OCI-LY3 (cell line): ENCODE measurements around the gene NRP1.

Experiments
- EZH2phosphoT487 ChIP-seq: fragments of 200-600 bp; shearing (Covaris generic); IDR thresholded peaks from 2 replicates; pipeline ENCODE4 v1.6.1; 2018; ENCODE audit warnings: antibody characterized with exemption, mixed run types, low read depth
- TF ChIP-seq, protein P1 (sequence below): fragments of 200-600, 300-600 bp; sonication (generic); IDR thresholded peaks from 2 replicates; pipeline ENCODE4 v1.5.1; 2014; ENCODE audit warnings: antibody characterized with exemption, low read length, low read depth

DNA sequence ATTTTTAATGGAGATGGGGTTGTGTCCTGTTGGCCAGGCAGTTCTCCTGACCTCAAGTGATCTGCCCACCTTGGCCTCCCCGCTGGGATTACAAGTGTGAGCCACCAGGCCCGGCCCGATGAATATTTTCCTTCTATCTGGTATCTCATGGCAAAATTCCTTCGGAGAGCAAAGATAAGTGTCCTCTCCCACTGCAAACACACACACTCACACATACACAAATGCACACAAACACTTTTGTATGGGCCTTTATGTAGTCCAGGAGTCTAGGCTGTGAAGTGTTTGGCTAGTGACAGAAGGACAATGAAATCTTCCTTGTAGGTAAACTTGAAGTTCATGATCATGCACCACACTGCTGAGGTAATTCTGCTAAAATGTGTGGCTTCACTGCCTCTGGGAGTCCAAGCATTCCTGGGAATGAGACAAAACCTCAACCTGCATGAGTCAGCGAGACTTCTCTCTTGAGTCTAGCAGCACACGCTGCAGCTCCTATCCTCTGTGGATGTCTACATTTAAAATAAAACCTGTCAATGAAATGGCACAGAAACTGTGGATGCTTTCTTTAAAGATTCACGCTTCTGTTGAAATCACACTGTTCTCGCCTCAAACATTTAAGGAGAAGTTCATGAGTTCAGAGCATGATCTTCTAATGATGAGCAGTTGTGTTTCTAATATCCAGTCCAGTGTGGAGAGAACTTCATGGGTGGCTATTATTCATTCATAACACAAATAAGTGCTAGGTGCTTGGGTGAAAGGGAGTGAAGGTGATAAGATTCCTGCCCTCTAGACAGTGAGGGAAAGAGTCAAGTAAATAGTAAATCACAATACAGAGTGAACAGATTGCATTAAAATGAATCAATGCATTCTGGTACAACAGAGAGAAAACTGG lies 96.5 kb downstream of the NRP1 start:
- TF ChIP-seq, protein P1, sequence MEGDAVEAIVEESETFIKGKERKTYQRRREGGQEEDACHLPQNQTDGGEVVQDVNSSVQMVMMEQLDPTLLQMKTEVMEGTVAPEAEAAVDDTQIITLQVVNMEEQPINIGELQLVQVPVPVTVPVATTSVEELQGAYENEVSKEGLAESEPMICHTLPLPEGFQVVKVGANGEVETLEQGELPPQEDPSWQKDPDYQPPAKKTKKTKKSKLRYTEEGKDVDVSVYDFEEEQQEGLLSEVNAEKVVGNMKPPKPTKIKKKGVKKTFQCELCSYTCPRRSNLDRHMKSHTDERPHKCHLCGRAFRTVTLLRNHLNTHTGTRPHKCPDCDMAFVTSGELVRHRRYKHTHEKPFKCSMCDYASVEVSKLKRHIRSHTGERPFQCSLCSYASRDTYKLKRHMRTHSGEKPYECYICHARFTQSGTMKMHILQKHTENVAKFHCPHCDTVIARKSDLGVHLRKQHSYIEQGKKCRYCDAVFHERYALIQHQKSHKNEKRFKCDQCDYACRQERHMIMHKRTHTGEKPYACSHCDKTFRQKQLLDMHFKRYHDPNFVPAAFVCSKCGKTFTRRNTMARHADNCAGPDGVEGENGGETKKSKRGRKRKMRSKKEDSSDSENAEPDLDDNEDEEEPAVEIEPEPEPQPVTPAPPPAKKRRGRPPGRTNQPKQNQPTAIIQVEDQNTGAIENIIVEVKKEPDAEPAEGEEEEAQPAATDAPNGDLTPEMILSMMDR = no peak
- no peak for TF ChIP-seq EZH2phosphoT487
